Right lobe of liver (tissue), 4 donors: ENCODE measurements around the gene TPPP2.

Experiments
- POLR2A ChIP-seq: fragments of 450-650 bp; IDR thresholded peaks from one replicate; pipeline ENCODE4 v1.6.1; 2017; ENCODE audit warnings: antibody characterized with exemption, mild to moderate bottlenecking
- TF ChIP-seq, protein P1 (sequence below), 4 donors: fragments of 200-600 bp in 3 of 4; fragments of 450-650 bp in 1 of 4; IDR thresholded peaks; one replicate each; pipeline versions ENCODE4 v1.5.1 to v1.8.0; 2016 to 2022; ENCODE audit warnings: antibody characterized with exemption in 4 of 4, mild to moderate bottlenecking in 2 of 4
- donor health status: DM: no; HTN: no; CAD: no.
- donor health status: DM: no; HTN: no; CAD: no.
- donor health status: DM: no; HTN: yes; CAD: no.

DNA sequence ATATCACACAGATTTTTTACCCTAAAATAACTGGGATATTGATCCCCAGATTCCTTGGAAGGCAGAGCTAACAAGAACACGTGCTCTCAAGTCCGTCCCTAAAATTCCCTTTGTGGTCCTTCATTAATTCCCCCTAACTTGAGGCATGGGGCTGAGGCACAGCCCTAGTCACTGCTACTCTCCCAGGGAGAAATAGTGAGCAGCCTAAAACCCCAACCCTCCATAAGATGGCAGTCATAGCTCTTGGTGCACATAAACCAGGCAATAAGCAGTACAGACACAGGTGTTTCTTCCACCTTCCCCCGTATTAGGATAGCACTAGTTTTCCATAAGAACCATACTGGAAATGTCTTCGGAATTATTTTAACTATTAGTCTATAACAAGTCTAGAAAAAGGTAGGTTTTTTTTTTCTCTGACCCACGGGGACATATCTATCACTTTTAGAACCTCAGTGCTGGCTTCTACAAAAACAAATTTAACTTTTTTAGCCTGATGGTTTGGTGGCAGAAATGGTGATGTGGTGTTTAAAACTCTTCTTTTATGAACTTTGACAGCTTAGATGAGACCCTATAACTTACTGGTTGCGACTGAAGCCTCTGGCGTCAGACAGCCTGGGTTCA, 37.0 kb downstream of the TPPP2 start:
- TF ChIP-seq, protein P1, sequence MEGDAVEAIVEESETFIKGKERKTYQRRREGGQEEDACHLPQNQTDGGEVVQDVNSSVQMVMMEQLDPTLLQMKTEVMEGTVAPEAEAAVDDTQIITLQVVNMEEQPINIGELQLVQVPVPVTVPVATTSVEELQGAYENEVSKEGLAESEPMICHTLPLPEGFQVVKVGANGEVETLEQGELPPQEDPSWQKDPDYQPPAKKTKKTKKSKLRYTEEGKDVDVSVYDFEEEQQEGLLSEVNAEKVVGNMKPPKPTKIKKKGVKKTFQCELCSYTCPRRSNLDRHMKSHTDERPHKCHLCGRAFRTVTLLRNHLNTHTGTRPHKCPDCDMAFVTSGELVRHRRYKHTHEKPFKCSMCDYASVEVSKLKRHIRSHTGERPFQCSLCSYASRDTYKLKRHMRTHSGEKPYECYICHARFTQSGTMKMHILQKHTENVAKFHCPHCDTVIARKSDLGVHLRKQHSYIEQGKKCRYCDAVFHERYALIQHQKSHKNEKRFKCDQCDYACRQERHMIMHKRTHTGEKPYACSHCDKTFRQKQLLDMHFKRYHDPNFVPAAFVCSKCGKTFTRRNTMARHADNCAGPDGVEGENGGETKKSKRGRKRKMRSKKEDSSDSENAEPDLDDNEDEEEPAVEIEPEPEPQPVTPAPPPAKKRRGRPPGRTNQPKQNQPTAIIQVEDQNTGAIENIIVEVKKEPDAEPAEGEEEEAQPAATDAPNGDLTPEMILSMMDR (IDR thresholded peaks at IDR 0.05) = peak in 2 of 4 donors; percentile 23 to 29
- no peak for TF ChIP-seq POLR2A
